Keratinocyte (primary cell): Measurements from ENCODE around the gene HOXA10. TPM values are rescaled to one million over a fixed set of nuclear protein-coding genes. Genes with fewer than 3 reads are reported as not detected.

Experiments
- DNase-seq: peaks from one replicate; pipeline ENCODE4 v3.0.0-alpha.2; 2011; ENCODE audit warnings: low read depth, missing footprints, low spot score
- FAIRE-seq: peaks from 2 replicates; lab custom pipeline; 2011; peaks lifted over from hg19 to GRCh38; lab: Jason Lieb, UNC
- H2AFZ ChIP-seq: 2 replicates; pipeline ENCODE4 v1.6.0; 2012; ENCODE audit warnings: low read length, control low read depth, inconsistent platforms; ENCODE audit not compliant: control insufficient read depth
- H3K27ac ChIP-seq: 2 replicates; pipeline ENCODE4 v1.5.1; 2011; ENCODE audit warnings: low read length; ENCODE audit not compliant: control insufficient read depth, insufficient read depth
- H3K27me3 ChIP-seq: 3 replicates; pipeline ENCODE4 v1.6.0; 2011; ENCODE audit warnings: low read length; ENCODE audit not compliant: control insufficient read depth, insufficient read depth; ENCODE audit errors: extremely low read depth
- H3K36me3 ChIP-seq, 2 experiments: 2 replicates in 1 of 2; 3 replicates in 1 of 2; pipeline ENCODE4 v1.5.1; 2011; ENCODE audit warnings: low read length in 2 of 2, mild to moderate bottlenecking in 1 of 2; ENCODE audit not compliant: control insufficient read depth in 2 of 2, insufficient read depth in 2 of 2; ENCODE audit errors: extremely low read depth in 1 of 2
- H3K4me1 ChIP-seq: 3 replicates; pipeline ENCODE4 v1.5.1; 2011; ENCODE audit warnings: low read length; ENCODE audit not compliant: control insufficient read depth, insufficient read depth; ENCODE audit errors: extremely low read depth
- H3K4me2 ChIP-seq: 3 replicates; pipeline ENCODE4 v1.6.0; 2011; ENCODE audit warnings: low read depth, low read length; ENCODE audit not compliant: control insufficient read depth, insufficient read depth; ENCODE audit errors: extremely low read depth
- H3K4me3 ChIP-seq, 3 experiments: fragments of 200-600 bp in 1 of 3; sonication (generic) in 1 of 3; 2 replicates in 2 of 3; 3 replicates in 1 of 3; pipeline ENCODE4 v1.5.1; 2011 to 2016; ENCODE audit warnings: low read length in 3 of 3, mild to moderate bottlenecking in 3 of 3, control low read depth in 2 of 3, inconsistent platforms in 1 of 3, low read depth in 1 of 3, mixed read lengths in 1 of 3, mixed run types in 1 of 3, moderate library complexity in 1 of 3; ENCODE audit not compliant: control insufficient read depth in 2 of 3, insufficient read depth in 2 of 3; ENCODE audit errors: extremely low read depth in 1 of 3
- H3K79me2 ChIP-seq: 2 replicates; pipeline ENCODE4 v1.6.0; 2012; ENCODE audit warnings: low read length; ENCODE audit not compliant: control insufficient read depth, insufficient read depth
- H3K9ac ChIP-seq: 3 replicates; pipeline ENCODE4 v1.6.0; 2011; ENCODE audit warnings: low read length; ENCODE audit not compliant: control insufficient read depth, insufficient read depth; ENCODE audit errors: extremely low read depth
- H3K9me1 ChIP-seq: 3 replicates; pipeline ENCODE4 v1.6.0; 2011; ENCODE audit warnings: low read length; ENCODE audit not compliant: control insufficient read depth, insufficient read depth; ENCODE audit errors: extremely low read depth
- H3K9me3 ChIP-seq: 2 replicates; pipeline ENCODE4 v1.5.1; 2012; ENCODE audit warnings: low read depth, low read length; ENCODE audit not compliant: control insufficient read depth
- H4K20me1 ChIP-seq: 3 replicates; pipeline ENCODE4 v1.6.0; 2011; ENCODE audit warnings: low read length; ENCODE audit not compliant: control insufficient read depth, insufficient read depth; ENCODE audit errors: extremely low read depth
- EZH2 ChIP-seq: IDR thresholded peaks from one replicate; pipeline ENCODE4 v1.6.1; 2012; ENCODE audit warnings: inconsistent platforms, mild to moderate bottlenecking, low read length, moderate library complexity
- dilution Hi-C: fragments of 300-500 bp; cut with MboI; formaldehyde crosslinking; loops from one replicate; pipeline ENCODE4 v1.7.0; 2020; ENCODE audit warnings: low sequenced_read_pairs; ENCODE audit not compliant: extremely low pct_ligation_motif_present
- polyA plus RNA-seq, 5 experiments: library from polyadenylated mRNA; depleted of rRNA in 3 of 5; stranded (reverse) in 3 of 5; stranded (forward) in 1 of 5; unstranded in 1 of 5; fragments of >200 nt; gene quantifications; 1 replicate in 1 of 5; 2 replicates in 3 of 5; 3 replicates in 1 of 5; pipeline versions ENCODE4 v1.2.1 to v1.2.3, GENCODE V29; 2011 to 2012; ENCODE audit warnings: missing spikeins in 2 of 5, low read depth in 1 of 5, low replicate concordance in 1 of 5
- TF ChIP-seq, protein P1 (sequence below), 3 experiments: IDR thresholded peaks in 1 of 3; conservative IDR thresholded peaks in 1 of 3; optimal IDR thresholded peaks in 1 of 3; 2 replicates in 2 of 3; 3 replicates in 1 of 3; pipeline versions ENCODE3 to v1.5.1; 2011; ENCODE audit warnings: low read length in 3 of 3, mild to moderate bottlenecking in 3 of 3, moderate library complexity in 2 of 3, control low read depth in 1 of 3, inconsistent platforms in 1 of 3; ENCODE audit not compliant: insufficient read depth in 2 of 3; ENCODE audit errors: extremely low read depth in 1 of 3

The HOXA10 gene
- polyA plus RNA-seq, 1 donor (not counting 4 experiments of a cell fraction or from before 2014, with no cell fraction given) = 2.4 TPM

DNA sequence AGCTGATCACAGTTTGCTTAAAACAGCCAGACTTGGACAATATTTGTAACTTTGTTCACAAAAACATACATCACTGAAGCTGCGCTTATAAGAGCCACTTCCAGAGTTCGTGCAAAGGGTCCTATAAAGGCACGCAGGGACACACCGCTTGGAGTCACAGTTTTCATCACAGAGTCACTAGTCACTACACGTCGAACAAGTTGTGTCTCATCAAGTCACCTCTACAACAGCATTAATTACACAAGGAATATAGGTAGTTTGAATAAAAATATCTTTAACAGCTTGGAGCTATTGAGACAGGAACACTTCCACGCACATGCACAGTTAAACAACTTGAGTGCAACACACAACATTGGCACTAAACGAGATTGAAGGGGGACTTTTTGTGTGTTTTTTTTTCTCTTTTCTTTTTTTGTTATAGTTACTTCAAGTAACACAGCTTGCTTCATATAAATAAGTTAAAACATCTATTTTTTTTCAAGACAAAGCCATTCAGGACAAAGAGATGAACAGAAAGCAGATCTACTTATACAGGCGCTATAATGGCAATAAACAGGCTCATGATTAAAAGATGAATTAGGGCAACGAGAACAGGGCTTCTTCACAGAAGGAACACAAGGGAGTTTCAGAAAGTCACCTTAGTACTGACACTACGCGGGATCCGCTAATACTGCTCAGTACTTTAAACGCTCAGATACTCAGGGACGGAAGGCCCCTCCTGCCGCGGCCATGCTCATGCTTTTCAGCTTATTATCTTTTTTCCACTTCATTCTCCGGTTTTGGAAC, 32.8 kb downstream of the HOXA10 start:
- H2AFZ ChIP-seq = no peak overlapping the region
- H3K4me3 ChIP-seq = peak overlapping the region in 2 of 3 experiments; percentile 91 to 93
- FAIRE-seq (peak; percentile 63), DNase-seq (no peak)
- TF ChIP-seq, protein P1, sequence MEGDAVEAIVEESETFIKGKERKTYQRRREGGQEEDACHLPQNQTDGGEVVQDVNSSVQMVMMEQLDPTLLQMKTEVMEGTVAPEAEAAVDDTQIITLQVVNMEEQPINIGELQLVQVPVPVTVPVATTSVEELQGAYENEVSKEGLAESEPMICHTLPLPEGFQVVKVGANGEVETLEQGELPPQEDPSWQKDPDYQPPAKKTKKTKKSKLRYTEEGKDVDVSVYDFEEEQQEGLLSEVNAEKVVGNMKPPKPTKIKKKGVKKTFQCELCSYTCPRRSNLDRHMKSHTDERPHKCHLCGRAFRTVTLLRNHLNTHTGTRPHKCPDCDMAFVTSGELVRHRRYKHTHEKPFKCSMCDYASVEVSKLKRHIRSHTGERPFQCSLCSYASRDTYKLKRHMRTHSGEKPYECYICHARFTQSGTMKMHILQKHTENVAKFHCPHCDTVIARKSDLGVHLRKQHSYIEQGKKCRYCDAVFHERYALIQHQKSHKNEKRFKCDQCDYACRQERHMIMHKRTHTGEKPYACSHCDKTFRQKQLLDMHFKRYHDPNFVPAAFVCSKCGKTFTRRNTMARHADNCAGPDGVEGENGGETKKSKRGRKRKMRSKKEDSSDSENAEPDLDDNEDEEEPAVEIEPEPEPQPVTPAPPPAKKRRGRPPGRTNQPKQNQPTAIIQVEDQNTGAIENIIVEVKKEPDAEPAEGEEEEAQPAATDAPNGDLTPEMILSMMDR (optimal IDR thresholded peaks at IDR 0.05 in 1 of 3, IDR thresholded peaks at IDR 0.05 in 1 of 3, conservative IDR thresholded peaks at IDR 0.05 in 1 of 3; ENCODE audit: extremely low read depth in 1 of 3, insufficient read depth in 2 of 3, low read length in 3 of 3) = no peak
- TF ChIP-seq EZH2 = no peak
- peaks cover 62% of the 10 kb centered on the region for H3K79me2 ChIP-seq
- peak overlapping the region; percentile 92 for H3K4me2 ChIP-seq
- no peaks in the 10 kb centered on the region for H3K27me3 ChIP-seq
- H4K20me1 ChIP-seq = no peaks in the 10 kb centered on the region
- H3K9ac ChIP-seq = peak overlapping the region; percentile 93
- peaks cover 34% of the 10 kb centered on the region for H3K4me1 ChIP-seq
- dilution Hi-C loops = no loop called here
- no peaks in the 10 kb centered on the region for H3K9me1 ChIP-seq
- H3K27ac ChIP-seq = peak overlapping the region; percentile 92
- no peaks in the 10 kb centered on the region for H3K9me3 ChIP-seq
- peaks cover 4 to 7% of the 10 kb centered on the region in 2 experiments for H3K36me3 ChIP-seq

DNA sequence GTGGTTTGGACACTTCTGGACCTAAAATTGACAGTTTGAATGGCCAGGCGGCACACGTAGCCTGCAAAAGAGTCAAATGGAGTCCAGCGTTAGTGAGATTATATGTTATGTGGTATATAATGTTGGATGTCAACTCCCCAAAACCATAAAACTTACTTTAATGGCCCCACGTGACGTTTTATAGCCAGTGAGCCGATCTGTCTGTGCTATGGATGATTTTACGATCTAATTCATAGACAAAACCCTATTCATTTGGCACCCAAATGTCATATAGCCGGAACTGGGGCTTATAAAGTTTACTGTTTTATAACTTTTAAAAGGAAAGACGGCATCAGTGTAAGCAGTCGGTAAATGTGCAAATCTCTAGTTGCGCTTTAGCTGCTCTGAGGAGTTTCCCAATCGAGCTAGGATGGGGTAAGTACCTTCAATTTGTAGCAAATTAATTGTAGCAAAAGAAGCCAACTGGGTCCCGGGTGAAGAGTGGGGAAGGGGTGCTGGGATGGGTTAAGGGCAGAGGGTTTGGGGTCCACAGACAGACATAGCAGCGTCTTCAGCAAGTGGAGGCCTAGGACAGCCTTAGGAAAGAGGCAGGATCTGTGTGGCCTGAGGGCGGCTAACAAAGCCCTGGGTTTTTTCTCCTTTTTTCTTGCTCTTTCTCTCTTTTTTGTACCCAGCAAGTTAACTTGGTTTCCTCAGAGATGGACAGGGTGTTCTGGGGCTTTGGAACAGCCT, 33.8 kb downstream of the HOXA10 start:
- Histone ChIP-seq H4K20me1 (no peaks in the 10 kb centered on the region), H3K9me3 (no peaks in the 10 kb centered on the region), H3K79me2 (peaks cover 52% of the 10 kb centered on the region), H2AFZ (peak overlapping the region; percentile 49), H3K36me3 (peaks cover 4 to 7% of the 10 kb centered on the region in 2 experiments), H3K4me1 (peaks cover 38% of the 10 kb centered on the region), H3K4me2 (peak overlapping the region; percentile 92), H3K27ac (peak overlapping the region; percentile 92), H3K4me3 (peak overlapping the region in 2 of 3 experiments; percentile 57 to 93), H3K9ac (peak overlapping the region; percentile 93), H3K9me1 (no peaks in the 10 kb centered on the region), H3K27me3 (no peaks in the 10 kb centered on the region)
- no peak for FAIRE-seq
- dilution Hi-C loops = no loop called here
- no peak for TF ChIP-seq EZH2
- TF ChIP-seq, protein P1 (optimal IDR thresholded peaks at IDR 0.05 in 1 of 3, IDR thresholded peaks at IDR 0.05 in 1 of 3, conservative IDR thresholded peaks at IDR 0.05 in 1 of 3; ENCODE audit: extremely low read depth in 1 of 3, insufficient read depth in 2 of 3, low read length in 3 of 3) = no peak
- DNase-seq = no peak
